ENCODE results near the gene ZFAND3. TPM values are rescaled to one million over a fixed set of nuclear protein-coding genes. Genes with fewer than 3 reads are reported as not detected.

Gene ZFAND3
- total RNA-seq, 1 donor: 25.6 TPM

GRCh38 chr6:38065734-38066305, 246.3 kb downstream of the ZFAND3 start:
- H3K27me3 ChIP-seq (ENCODE audit: insufficient read depth, low read length): no peaks in the 10 kb centered on the region
- no peaks in the 10 kb centered on the region for H3K4me1 ChIP-seq (ENCODE audit: insufficient read depth, low read length)
- no peak overlapping the region for H3K4me3 ChIP-seq (ENCODE audit: low read length)
- no peaks in the 10 kb centered on the region for H3K9me3 ChIP-seq (ENCODE audit: low read depth, low read length)

- H3K9me3 ChIP-seq (ENCODE audit: low read depth, low read length): no peaks in the 10 kb centered on the region
- H3K4me3 ChIP-seq (ENCODE audit: low read length): no peak overlapping the region
- H3K4me1 ChIP-seq (ENCODE audit: insufficient read depth, low read length): no peaks in the 10 kb centered on the region
- H3K27me3 ChIP-seq (ENCODE audit: insufficient read depth, low read length): no peaks in the 10 kb centered on the region
Measured at GRCh38 chr6:38067263-38067980, 247.9 kb downstream of the ZFAND3 start.

- no peak overlapping the region for H3K4me3 ChIP-seq (ENCODE audit: low read length)
- no peaks in the 10 kb centered on the region for H3K4me1 ChIP-seq (ENCODE audit: insufficient read depth, low read length)
- H3K9me3 ChIP-seq (ENCODE audit: low read depth, low read length): no peaks in the 10 kb centered on the region
- no peaks in the 10 kb centered on the region for H3K27me3 ChIP-seq (ENCODE audit: insufficient read depth, low read length)
Measured at GRCh38 chr6:38068854-38069590, 249.5 kb downstream of the ZFAND3 start.

- Histone ChIP-seq H3K27me3 (ENCODE audit: insufficient read depth, low read length) (no peaks in the 10 kb centered on the region), H3K4me3 (ENCODE audit: low read length) (no peak overlapping the region), H3K4me1 (ENCODE audit: insufficient read depth, low read length) (no peaks in the 10 kb centered on the region), H3K9me3 (ENCODE audit: low read depth, low read length) (no peaks in the 10 kb centered on the region)
Measured at GRCh38 chr6:38077488-38078030, 258.0 kb downstream of the ZFAND3 start.

GRCh38 chr6:38078671-38079070, 259.1 kb downstream of the ZFAND3 start:
- Histone ChIP-seq H3K4me3 (ENCODE audit: low read length) (no peak overlapping the region), H3K9me3 (ENCODE audit: low read depth, low read length) (no peaks in the 10 kb centered on the region), H3K4me1 (ENCODE audit: insufficient read depth, low read length) (no peaks in the 10 kb centered on the region), H3K27me3 (ENCODE audit: insufficient read depth, low read length) (no peaks in the 10 kb centered on the region)

- Histone ChIP-seq H3K27me3 (ENCODE audit: insufficient read depth, low read length) (no peaks in the 10 kb centered on the region), H3K4me1 (ENCODE audit: insufficient read depth, low read length) (no peaks in the 10 kb centered on the region), H3K9me3 (ENCODE audit: low read depth, low read length) (no peaks in the 10 kb centered on the region), H3K4me3 (ENCODE audit: low read length) (no peak overlapping the region)
Measured at GRCh38 chr6:38079107-38079506, 259.6 kb downstream of the ZFAND3 start.

- Histone ChIP-seq H3K4me1 (ENCODE audit: insufficient read depth, low read length) (no peaks in the 10 kb centered on the region), H3K27me3 (ENCODE audit: insufficient read depth, low read length) (no peaks in the 10 kb centered on the region), H3K9me3 (ENCODE audit: low read depth, low read length) (no peaks in the 10 kb centered on the region), H3K4me3 (ENCODE audit: low read length) (no peak overlapping the region)
Measured at GRCh38 chr6:38079537-38079936, 260.0 kb downstream of the ZFAND3 start.

GRCh38 chr6:38080360-38080759, 260.8 kb downstream of the ZFAND3 start:
- no peaks in the 10 kb centered on the region for H3K4me1 ChIP-seq (ENCODE audit: insufficient read depth, low read length)
- H3K4me3 ChIP-seq (ENCODE audit: low read length): no peak overlapping the region
- H3K27me3 ChIP-seq (ENCODE audit: insufficient read depth, low read length): no peaks in the 10 kb centered on the region
- no peaks in the 10 kb centered on the region for H3K9me3 ChIP-seq (ENCODE audit: low read depth, low read length)

- Histone ChIP-seq H3K9me3 (ENCODE audit: low read depth, low read length) (no peaks in the 10 kb centered on the region), H3K27me3 (ENCODE audit: insufficient read depth, low read length) (no peaks in the 10 kb centered on the region), H3K4me3 (ENCODE audit: low read length) (no peak overlapping the region), H3K4me1 (ENCODE audit: insufficient read depth, low read length) (no peaks in the 10 kb centered on the region)
Measured at GRCh38 chr6:38080889-38081288, 261.4 kb downstream of the ZFAND3 start.

- Histone ChIP-seq H3K4me1 (ENCODE audit: insufficient read depth, low read length) (no peaks in the 10 kb centered on the region), H3K9me3 (ENCODE audit: low read depth, low read length) (no peaks in the 10 kb centered on the region), H3K4me3 (ENCODE audit: low read length) (no peak overlapping the region), H3K27me3 (ENCODE audit: insufficient read depth, low read length) (no peaks in the 10 kb centered on the region)
Measured at GRCh38 chr6:38085031-38085430, 265.5 kb downstream of the ZFAND3 start.

- H3K4me1 ChIP-seq (ENCODE audit: insufficient read depth, low read length): no peaks in the 10 kb centered on the region
- H3K27me3 ChIP-seq (ENCODE audit: insufficient read depth, low read length): no peaks in the 10 kb centered on the region
- no peak overlapping the region for H3K4me3 ChIP-seq (ENCODE audit: low read length)
- no peaks in the 10 kb centered on the region for H3K9me3 ChIP-seq (ENCODE audit: low read depth, low read length)
Measured at GRCh38 chr6:38086346-38086745, 266.8 kb downstream of the ZFAND3 start.

GRCh38 chr6:38088010-38088409, 268.5 kb downstream of the ZFAND3 start:
- Histone ChIP-seq H3K4me1 (ENCODE audit: insufficient read depth, low read length) (no peaks in the 10 kb centered on the region), H3K4me3 (ENCODE audit: low read length) (no peak overlapping the region), H3K9me3 (ENCODE audit: low read depth, low read length) (no peaks in the 10 kb centered on the region), H3K27me3 (ENCODE audit: insufficient read depth, low read length) (no peaks in the 10 kb centered on the region)

GRCh38 chr6:38088829-38089228, 269.3 kb downstream of the ZFAND3 start:
- Histone ChIP-seq H3K9me3 (ENCODE audit: low read depth, low read length) (no peaks in the 10 kb centered on the region), H3K4me1 (ENCODE audit: insufficient read depth, low read length) (no peaks in the 10 kb centered on the region), H3K4me3 (ENCODE audit: low read length) (no peak overlapping the region), H3K27me3 (ENCODE audit: insufficient read depth, low read length) (no peaks in the 10 kb centered on the region)

- no peaks in the 10 kb centered on the region for H3K9me3 ChIP-seq (ENCODE audit: low read depth, low read length)
- H3K4me1 ChIP-seq (ENCODE audit: insufficient read depth, low read length): no peaks in the 10 kb centered on the region
- no peaks in the 10 kb centered on the region for H3K27me3 ChIP-seq (ENCODE audit: insufficient read depth, low read length)
- no peak overlapping the region for H3K4me3 ChIP-seq (ENCODE audit: low read length)
Measured at GRCh38 chr6:38091613-38092012, 272.1 kb downstream of the ZFAND3 start.

GRCh38 chr6:38092465-38092864, 272.9 kb downstream of the ZFAND3 start:
- no peaks in the 10 kb centered on the region for H3K9me3 ChIP-seq (ENCODE audit: low read depth, low read length)
- H3K4me1 ChIP-seq (ENCODE audit: insufficient read depth, low read length): no peaks in the 10 kb centered on the region
- no peaks in the 10 kb centered on the region for H3K27me3 ChIP-seq (ENCODE audit: insufficient read depth, low read length)
- H3K4me3 ChIP-seq (ENCODE audit: low read length): no peak overlapping the region
